Esophagus squamous epithelium (tissue), 4 donors: Measurements from ENCODE around the gene RNF111.

Experiments
- CTCF ChIP-seq, 6 experiments: fragments of 450-650 bp in 4 of 6; fragments of 200-600 bp in 2 of 6; sonication (generic) in 2 of 6; IDR thresholded peaks; one replicate each; pipeline ENCODE4 v1.5.1; 2016 to 2019; ENCODE audit warnings: antibody characterized with exemption in 6 of 6, mild to moderate bottlenecking in 4 of 6, moderate library complexity in 4 of 6
- POLR2A ChIP-seq, 4 donors: fragments of 450-650 bp; IDR thresholded peaks; one replicate each; pipeline ENCODE4 v1.6.1; 2017; ENCODE audit warnings: antibody characterized with exemption in 4 of 4, mild to moderate bottlenecking in 4 of 4, moderate library complexity in 3 of 4

GRCh38 chr15:58980351-58980939, 7.0 kb upstream of the RNF111 start:
- TF ChIP-seq CTCF (IDR thresholded peaks at IDR 0.05), result peak; percentile 21 to 63 (median 48)
- no peak for TF ChIP-seq POLR2A (IDR thresholded peaks at IDR 0.05)
